ENCODE measurements around the gene EAPP. TPM values are rescaled to one million over a fixed set of nuclear protein-coding genes. Genes with fewer than 3 reads are reported as not detected.
"Not testable (repeated sequence)": the region's sequence is repeated elsewhere in the genome, so short reads cannot be mapped to it uniquely, and the experiment has no call there.

The EAPP gene
- total RNA-seq, 1 donor from 2014 or later: 43.3 TPM

- not testable (repeated sequence) for H3K27ac ChIP-seq (ENCODE audit: low read depth, low read length); H3K36me3 ChIP-seq (ENCODE audit: control insufficient read depth in 3 of 3, insufficient read depth in 3 of 3, low read length in 3 of 3); H3K4me3 ChIP-seq (ENCODE audit: low read length in 3 of 3); H3K27me3 ChIP-seq (ENCODE audit: control insufficient read depth in 3 of 3, insufficient read depth in 3 of 3, low read length in 3 of 3); H3K9ac ChIP-seq (ENCODE audit: low read depth in 1 of 3, low read length in 3 of 3); H3K9me3 ChIP-seq (ENCODE audit: control insufficient read depth in 3 of 3, low read length in 3 of 3); H3K4me1 ChIP-seq (ENCODE audit: control insufficient read depth in 3 of 3, insufficient read depth in 3 of 3, low read length in 3 of 3)
Measured at GRCh38 chr14:34505124-34505491, 34.4 kb downstream of the EAPP start.

- H3K9ac ChIP-seq (ENCODE audit: low read depth in 1 of 3, low read length in 3 of 3); H3K4me3 ChIP-seq (ENCODE audit: low read length in 3 of 3); H3K4me1 ChIP-seq (ENCODE audit: control insufficient read depth in 3 of 3, insufficient read depth in 3 of 3, low read length in 3 of 3); H3K36me3 ChIP-seq (ENCODE audit: control insufficient read depth in 3 of 3, insufficient read depth in 3 of 3, low read length in 3 of 3); H3K9me3 ChIP-seq (ENCODE audit: control insufficient read depth in 3 of 3, low read length in 3 of 3); H3K27ac ChIP-seq (ENCODE audit: low read depth, low read length); H3K27me3 ChIP-seq (ENCODE audit: control insufficient read depth in 3 of 3, insufficient read depth in 3 of 3, low read length in 3 of 3): not testable (repeated sequence)
Measured at GRCh38 chr14:34504027-34504426, 35.5 kb downstream of the EAPP start.

- H3K36me3 ChIP-seq (ENCODE audit: control insufficient read depth in 3 of 3, insufficient read depth in 3 of 3, low read length in 3 of 3): no peaks in the 10 kb centered on the region
- H3K4me1 ChIP-seq (ENCODE audit: control insufficient read depth in 3 of 3, insufficient read depth in 3 of 3, low read length in 3 of 3): peaks cover 0 to 1% (median 0%) of the 10 kb centered on the region in 3 donors
- H3K9ac ChIP-seq (ENCODE audit: low read depth in 1 of 3, low read length in 3 of 3): no peak overlapping the region
- no peaks in the 10 kb centered on the region for H3K9me3 ChIP-seq (ENCODE audit: control insufficient read depth in 3 of 3, low read length in 3 of 3)
- H3K27me3 ChIP-seq (ENCODE audit: control insufficient read depth in 3 of 3, insufficient read depth in 3 of 3, low read length in 3 of 3): no peaks in the 10 kb centered on the region
- H3K27ac ChIP-seq (ENCODE audit: low read depth, low read length): no peak overlapping the region
- H3K4me3 ChIP-seq (ENCODE audit: low read length in 3 of 3): no peak overlapping the region
Measured at GRCh38 chr14:34502545-34503225, 36.8 kb downstream of the EAPP start.

GRCh38 chr14:34502001-34502400, 37.5 kb downstream of the EAPP start:
- Histone ChIP-seq H3K9ac (ENCODE audit: low read depth in 1 of 3, low read length in 3 of 3) (no peak overlapping the region), H3K4me1 (ENCODE audit: control insufficient read depth in 3 of 3, insufficient read depth in 3 of 3, low read length in 3 of 3) (peaks cover 0 to 8% (median 7%) of the 10 kb centered on the region in 3 donors), H3K27me3 (ENCODE audit: control insufficient read depth in 3 of 3, insufficient read depth in 3 of 3, low read length in 3 of 3) (no peaks in the 10 kb centered on the region), H3K27ac (ENCODE audit: low read depth, low read length) (no peak overlapping the region), H3K9me3 (ENCODE audit: control insufficient read depth in 3 of 3, low read length in 3 of 3) (no peaks in the 10 kb centered on the region), H3K36me3 (ENCODE audit: control insufficient read depth in 3 of 3, insufficient read depth in 3 of 3, low read length in 3 of 3) (no peaks in the 10 kb centered on the region), H3K4me3 (ENCODE audit: low read length in 3 of 3) (no peak overlapping the region)

GRCh38 chr14:34501004-34501580, 38.4 kb downstream of the EAPP start:
- Histone ChIP-seq H3K9ac (ENCODE audit: low read depth in 1 of 3, low read length in 3 of 3) (no peak overlapping the region), H3K27me3 (ENCODE audit: control insufficient read depth in 3 of 3, insufficient read depth in 3 of 3, low read length in 3 of 3) (no peaks in the 10 kb centered on the region), H3K36me3 (ENCODE audit: control insufficient read depth in 3 of 3, insufficient read depth in 3 of 3, low read length in 3 of 3) (no peaks in the 10 kb centered on the region), H3K27ac (ENCODE audit: low read depth, low read length) (no peak overlapping the region), H3K4me3 (ENCODE audit: low read length in 3 of 3) (no peak overlapping the region), H3K4me1 (ENCODE audit: control insufficient read depth in 3 of 3, insufficient read depth in 3 of 3, low read length in 3 of 3) (peaks cover 0 to 14% (median 13%) of the 10 kb centered on the region in 3 donors), H3K9me3 (ENCODE audit: control insufficient read depth in 3 of 3, low read length in 3 of 3) (no peaks in the 10 kb centered on the region)

- Histone ChIP-seq H3K9ac (ENCODE audit: low read depth in 1 of 3, low read length in 3 of 3) (no peak overlapping the region), H3K27me3 (ENCODE audit: control insufficient read depth in 3 of 3, insufficient read depth in 3 of 3, low read length in 3 of 3) (no peaks in the 10 kb centered on the region), H3K4me3 (ENCODE audit: low read length in 3 of 3) (no peak overlapping the region), H3K36me3 (ENCODE audit: control insufficient read depth in 3 of 3, insufficient read depth in 3 of 3, low read length in 3 of 3) (no peaks in the 10 kb centered on the region), H3K4me1 (ENCODE audit: control insufficient read depth in 3 of 3, insufficient read depth in 3 of 3, low read length in 3 of 3) (peaks cover 0 to 14% (median 13%) of the 10 kb centered on the region in 3 donors), H3K9me3 (ENCODE audit: control insufficient read depth in 3 of 3, low read length in 3 of 3) (no peaks in the 10 kb centered on the region), H3K27ac (ENCODE audit: low read depth, low read length) (no peak overlapping the region)
Measured at GRCh38 chr14:34498684-34499412, 40.7 kb downstream of the EAPP start.

GRCh38 chr14:34496679-34497513, 42.6 kb downstream of the EAPP start:
- peak overlapping the region; percentile 39 to 62 (median 47) for H3K4me3 ChIP-seq (ENCODE audit: low read length in 3 of 3)
- no peaks in the 10 kb centered on the region for H3K36me3 ChIP-seq (ENCODE audit: control insufficient read depth in 3 of 3, insufficient read depth in 3 of 3, low read length in 3 of 3)
- H3K27ac ChIP-seq (ENCODE audit: low read depth, low read length): peak overlapping the region; percentile 79
- H3K4me1 ChIP-seq (ENCODE audit: control insufficient read depth in 3 of 3, insufficient read depth in 3 of 3, low read length in 3 of 3): peaks cover 0 to 14% (median 13%) of the 10 kb centered on the region in 3 donors
- H3K9me3 ChIP-seq (ENCODE audit: control insufficient read depth in 3 of 3, low read length in 3 of 3): no peaks in the 10 kb centered on the region
- no peaks in the 10 kb centered on the region for H3K27me3 ChIP-seq (ENCODE audit: control insufficient read depth in 3 of 3, insufficient read depth in 3 of 3, low read length in 3 of 3)
- peak overlapping the region; percentile 27 to 63 (median 36) for H3K9ac ChIP-seq (ENCODE audit: low read depth in 1 of 3, low read length in 3 of 3)

- H3K9me3 ChIP-seq (ENCODE audit: control insufficient read depth in 3 of 3, low read length in 3 of 3): no peaks in the 10 kb centered on the region
- no peak overlapping the region for H3K9ac ChIP-seq (ENCODE audit: low read depth in 1 of 3, low read length in 3 of 3)
- peaks cover 0 to 14% (median 13%) of the 10 kb centered on the region in 3 donors for H3K4me1 ChIP-seq (ENCODE audit: control insufficient read depth in 3 of 3, insufficient read depth in 3 of 3, low read length in 3 of 3)
- H3K4me3 ChIP-seq (ENCODE audit: low read length in 3 of 3): no peak overlapping the region
- no peaks in the 10 kb centered on the region for H3K36me3 ChIP-seq (ENCODE audit: control insufficient read depth in 3 of 3, insufficient read depth in 3 of 3, low read length in 3 of 3)
- H3K27me3 ChIP-seq (ENCODE audit: control insufficient read depth in 3 of 3, insufficient read depth in 3 of 3, low read length in 3 of 3): no peaks in the 10 kb centered on the region
- H3K27ac ChIP-seq (ENCODE audit: low read depth, low read length): peak overlapping the region; percentile 79
Measured at GRCh38 chr14:34496007-34496678, 43.4 kb downstream of the EAPP start.

- Histone ChIP-seq H3K9me3 (ENCODE audit: control insufficient read depth in 3 of 3, low read length in 3 of 3) (no peaks in the 10 kb centered on the region), H3K27ac (ENCODE audit: low read depth, low read length) (no peak overlapping the region), H3K4me3 (ENCODE audit: low read length in 3 of 3) (no peak overlapping the region), H3K36me3 (ENCODE audit: control insufficient read depth in 3 of 3, insufficient read depth in 3 of 3, low read length in 3 of 3) (no peaks in the 10 kb centered on the region), H3K9ac (ENCODE audit: low read depth in 1 of 3, low read length in 3 of 3) (no peak overlapping the region), H3K27me3 (ENCODE audit: control insufficient read depth in 3 of 3, insufficient read depth in 3 of 3, low read length in 3 of 3) (no peaks in the 10 kb centered on the region), H3K4me1 (ENCODE audit: control insufficient read depth in 3 of 3, insufficient read depth in 3 of 3, low read length in 3 of 3) (no peaks in the 10 kb centered on the region)
Measured at GRCh38 chr14:34489324-34489723, 50.2 kb downstream of the EAPP start.

All from skeletal muscle tissue (tissue), 4 donors.